ENCODE data around the gene BAIAP2.

The BAIAP2 gene

DNA sequence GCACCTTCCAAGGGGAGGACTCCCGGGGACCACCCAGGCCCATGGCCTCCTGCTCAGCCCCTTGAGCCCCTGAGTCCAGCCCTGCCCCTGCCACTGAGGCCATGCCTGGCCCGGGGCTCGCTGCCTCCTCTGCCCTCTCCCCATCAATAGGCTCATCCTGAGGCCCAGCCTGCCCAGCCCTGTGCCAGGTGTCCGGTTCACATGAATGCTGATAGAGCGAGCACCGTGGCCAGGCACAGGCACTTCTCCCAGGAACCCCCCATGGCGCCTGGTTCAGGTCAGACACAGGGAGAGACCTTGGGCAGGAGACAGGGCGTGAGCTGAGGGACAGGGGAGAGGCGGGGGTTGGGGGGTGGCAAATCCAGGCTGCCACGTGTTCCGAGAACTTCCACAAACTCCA lies 127.5 kb downstream of the BAIAP2 start:
- no peak for ATAC-seq (ENCODE audit: low read depth)
- no peaks in the 10 kb centered on the region for H3K9me3 ChIP-seq (ENCODE audit: severe bottlenecking)
- H3K4me1 ChIP-seq (ENCODE audit: insufficient read depth, poor library complexity, severe bottlenecking) = no peaks in the 10 kb centered on the region
- no peak for DNase-seq (ENCODE audit: low spot score)
- no peak overlapping the region for H3K27ac ChIP-seq (ENCODE audit: poor library complexity, severe bottlenecking)
- no peak overlapping the region for H3K4me3 ChIP-seq (ENCODE audit: severe bottlenecking)
- no peaks in the 10 kb centered on the region for H3K36me3 ChIP-seq (ENCODE audit: low read depth)
- peaks cover 32% of the 10 kb centered on the region for H3K27me3 ChIP-seq (ENCODE audit: insufficient read depth, poor library complexity, severe bottlenecking)
- TF ChIP-seq, protein P1, sequence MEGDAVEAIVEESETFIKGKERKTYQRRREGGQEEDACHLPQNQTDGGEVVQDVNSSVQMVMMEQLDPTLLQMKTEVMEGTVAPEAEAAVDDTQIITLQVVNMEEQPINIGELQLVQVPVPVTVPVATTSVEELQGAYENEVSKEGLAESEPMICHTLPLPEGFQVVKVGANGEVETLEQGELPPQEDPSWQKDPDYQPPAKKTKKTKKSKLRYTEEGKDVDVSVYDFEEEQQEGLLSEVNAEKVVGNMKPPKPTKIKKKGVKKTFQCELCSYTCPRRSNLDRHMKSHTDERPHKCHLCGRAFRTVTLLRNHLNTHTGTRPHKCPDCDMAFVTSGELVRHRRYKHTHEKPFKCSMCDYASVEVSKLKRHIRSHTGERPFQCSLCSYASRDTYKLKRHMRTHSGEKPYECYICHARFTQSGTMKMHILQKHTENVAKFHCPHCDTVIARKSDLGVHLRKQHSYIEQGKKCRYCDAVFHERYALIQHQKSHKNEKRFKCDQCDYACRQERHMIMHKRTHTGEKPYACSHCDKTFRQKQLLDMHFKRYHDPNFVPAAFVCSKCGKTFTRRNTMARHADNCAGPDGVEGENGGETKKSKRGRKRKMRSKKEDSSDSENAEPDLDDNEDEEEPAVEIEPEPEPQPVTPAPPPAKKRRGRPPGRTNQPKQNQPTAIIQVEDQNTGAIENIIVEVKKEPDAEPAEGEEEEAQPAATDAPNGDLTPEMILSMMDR (IDR thresholded peaks at IDR 0.05; ENCODE audit: poor library complexity, severe bottlenecking) = no peak

DNA sequence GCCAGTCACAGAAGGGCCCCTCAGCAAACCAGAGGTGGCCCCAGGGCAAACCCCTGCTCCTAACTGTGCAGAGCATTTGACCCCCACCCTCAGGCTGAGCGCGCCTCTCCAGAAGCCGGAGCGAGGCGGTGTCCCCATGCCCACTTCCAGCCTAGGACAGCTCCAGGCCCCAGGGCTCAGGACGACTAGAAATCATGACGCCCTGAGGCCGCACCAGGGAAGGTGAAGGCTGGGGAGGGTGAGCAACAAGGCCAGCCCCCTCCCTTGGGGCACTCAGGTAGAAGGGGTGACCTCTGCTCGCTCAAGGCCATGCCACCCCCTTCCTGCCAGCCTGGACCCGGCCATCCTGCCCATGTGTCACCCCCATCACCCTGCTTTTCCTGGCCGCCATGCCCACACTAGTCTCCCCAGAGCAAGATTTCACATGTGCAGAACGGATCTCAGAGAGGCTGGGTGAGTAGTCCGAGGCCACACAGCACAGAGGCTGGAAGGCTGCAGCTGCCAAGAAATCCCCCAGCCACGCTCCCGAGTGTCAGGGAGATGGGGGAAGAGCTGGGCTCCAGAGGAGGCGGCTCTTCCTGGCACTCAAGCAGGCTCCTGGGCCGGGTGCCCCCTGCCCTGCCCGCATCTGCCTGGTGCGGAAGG lies 128.2 kb downstream of the BAIAP2 start:
- H3K27me3 ChIP-seq (ENCODE audit: insufficient read depth, poor library complexity, severe bottlenecking) = peaks cover 36% of the 10 kb centered on the region
- H3K9me3 ChIP-seq (ENCODE audit: severe bottlenecking) = no peaks in the 10 kb centered on the region
- DNase-seq (ENCODE audit: low spot score) (no peak), ATAC-seq (ENCODE audit: low read depth) (no peak)
- H3K4me1 ChIP-seq (ENCODE audit: insufficient read depth, poor library complexity, severe bottlenecking) = no peaks in the 10 kb centered on the region
- no peaks in the 10 kb centered on the region for H3K36me3 ChIP-seq (ENCODE audit: low read depth)
- no peak overlapping the region for H3K4me3 ChIP-seq (ENCODE audit: severe bottlenecking)
- TF ChIP-seq, protein P1 (IDR thresholded peaks at IDR 0.05; ENCODE audit: poor library complexity, severe bottlenecking) = no peak
- no peak overlapping the region for H3K27ac ChIP-seq (ENCODE audit: poor library complexity, severe bottlenecking)

DNA sequence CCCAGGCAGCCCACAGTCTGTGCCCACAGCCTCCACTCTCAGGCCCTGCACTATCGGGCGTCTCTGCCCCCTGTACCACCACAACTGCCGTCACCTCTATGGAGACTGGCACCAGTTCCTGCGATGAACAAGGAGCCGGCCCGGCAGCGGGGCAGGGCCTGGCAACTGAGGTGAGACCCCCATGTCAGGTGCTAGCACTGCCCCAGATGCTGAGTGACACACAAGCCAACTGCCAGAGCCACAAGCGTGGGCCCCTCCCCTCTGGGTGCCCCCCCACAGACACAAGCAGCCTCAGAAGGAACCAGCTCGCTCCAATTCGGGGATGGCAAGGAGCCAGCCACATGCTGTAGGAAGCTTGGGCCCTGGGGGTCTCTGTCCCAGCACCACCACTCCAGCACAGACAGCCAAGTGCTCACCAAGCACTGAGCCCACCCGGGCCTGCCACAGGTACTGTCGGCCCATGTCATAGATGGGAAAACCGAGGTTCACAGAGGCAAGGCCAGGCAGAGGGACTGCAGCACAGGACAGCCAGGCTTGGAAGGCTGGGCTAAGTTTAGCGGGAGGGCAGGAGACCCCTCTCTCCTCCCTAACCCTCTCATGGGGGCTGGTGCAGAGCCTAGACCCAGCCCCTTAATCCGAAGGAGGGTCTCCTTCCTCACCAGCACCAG lies 128.9 kb downstream of the BAIAP2 start:
- Histone ChIP-seq H3K4me1 (ENCODE audit: insufficient read depth, poor library complexity, severe bottlenecking) (no peaks in the 10 kb centered on the region), H3K36me3 (ENCODE audit: low read depth) (no peaks in the 10 kb centered on the region)
- ATAC-seq (ENCODE audit: low read depth) = no peak

DNA sequence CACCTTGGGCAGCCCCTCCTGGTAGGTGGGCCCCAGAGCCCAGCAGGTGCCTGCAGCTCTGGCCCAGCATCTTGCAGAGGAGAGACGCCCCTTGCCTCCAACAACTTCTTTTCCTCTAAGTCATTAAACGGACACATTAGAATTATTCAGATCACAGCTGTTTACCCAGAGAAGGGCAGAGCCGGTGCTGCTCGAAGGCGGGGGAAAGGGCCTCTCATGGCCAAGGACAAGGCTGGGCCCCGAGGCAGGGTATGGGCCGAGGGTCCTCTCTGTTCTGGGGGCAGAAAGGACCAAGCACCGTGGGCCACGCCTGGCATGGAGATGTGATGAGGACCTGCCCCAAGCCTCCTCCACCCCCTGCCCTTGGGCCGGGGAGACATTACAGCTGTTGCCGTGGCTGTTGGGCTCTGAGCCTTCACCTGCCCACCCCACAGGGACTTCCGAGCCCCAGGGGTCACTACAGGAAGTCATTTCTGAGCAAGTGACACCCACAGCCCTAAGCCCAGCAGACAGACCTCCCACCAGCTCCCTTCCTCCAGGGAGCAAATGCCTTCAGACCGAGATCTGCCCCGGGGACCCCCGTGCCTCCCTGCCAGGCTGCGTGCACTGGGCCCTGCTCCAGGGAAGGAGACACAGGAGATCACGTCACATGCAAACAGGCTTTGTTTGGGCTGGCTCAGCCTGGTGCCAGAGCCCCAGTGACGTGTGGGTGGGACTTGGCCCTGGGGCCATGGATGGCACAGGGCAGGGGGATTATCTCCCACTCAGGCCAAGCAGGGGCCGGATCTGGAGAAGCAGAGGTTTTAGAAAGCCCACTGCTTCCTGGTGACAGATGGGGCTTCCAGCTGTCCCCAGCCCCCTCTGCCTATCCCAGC lies 129.7 kb downstream of the BAIAP2 start:
- Histone ChIP-seq H3K27ac (ENCODE audit: poor library complexity, severe bottlenecking) (no peak overlapping the region), H3K36me3 (ENCODE audit: low read depth) (no peaks in the 10 kb centered on the region), H3K9me3 (ENCODE audit: severe bottlenecking) (no peaks in the 10 kb centered on the region), H3K4me3 (ENCODE audit: severe bottlenecking) (no peak overlapping the region), H3K27me3 (ENCODE audit: insufficient read depth, poor library complexity, severe bottlenecking) (peaks cover 36% of the 10 kb centered on the region), H3K4me1 (ENCODE audit: insufficient read depth, poor library complexity, severe bottlenecking) (no peaks in the 10 kb centered on the region)
- ATAC-seq (ENCODE audit: low read depth) = no peak
- no peak for DNase-seq (ENCODE audit: low spot score)
- TF ChIP-seq, protein P1 (IDR thresholded peaks at IDR 0.05; ENCODE audit: poor library complexity, severe bottlenecking) = no peak

More for the DNA sequence above, 128.9 kb downstream of the BAIAP2 start:
- no peak for DNase-seq (ENCODE audit: low spot score)
- TF ChIP-seq, protein P1 (IDR thresholded peaks at IDR 0.05; ENCODE audit: poor library complexity, severe bottlenecking) = no peak
- H3K27ac ChIP-seq (ENCODE audit: poor library complexity, severe bottlenecking) = no peak overlapping the region
- no peaks in the 10 kb centered on the region for H3K9me3 ChIP-seq (ENCODE audit: severe bottlenecking)
- peaks cover 36% of the 10 kb centered on the region for H3K27me3 ChIP-seq (ENCODE audit: insufficient read depth, poor library complexity, severe bottlenecking)
- H3K4me3 ChIP-seq (ENCODE audit: severe bottlenecking) = no peak overlapping the region
